Kasumi-1 (cell line): Measurements from ENCODE around the gene EDAR.

Experiments
- DNase-seq, 2 experiments: peaks; one replicate each; lab custom pipeline; 2025; lab: John Stamatoyannopoulos, UW

EDAR gene

DNA sequence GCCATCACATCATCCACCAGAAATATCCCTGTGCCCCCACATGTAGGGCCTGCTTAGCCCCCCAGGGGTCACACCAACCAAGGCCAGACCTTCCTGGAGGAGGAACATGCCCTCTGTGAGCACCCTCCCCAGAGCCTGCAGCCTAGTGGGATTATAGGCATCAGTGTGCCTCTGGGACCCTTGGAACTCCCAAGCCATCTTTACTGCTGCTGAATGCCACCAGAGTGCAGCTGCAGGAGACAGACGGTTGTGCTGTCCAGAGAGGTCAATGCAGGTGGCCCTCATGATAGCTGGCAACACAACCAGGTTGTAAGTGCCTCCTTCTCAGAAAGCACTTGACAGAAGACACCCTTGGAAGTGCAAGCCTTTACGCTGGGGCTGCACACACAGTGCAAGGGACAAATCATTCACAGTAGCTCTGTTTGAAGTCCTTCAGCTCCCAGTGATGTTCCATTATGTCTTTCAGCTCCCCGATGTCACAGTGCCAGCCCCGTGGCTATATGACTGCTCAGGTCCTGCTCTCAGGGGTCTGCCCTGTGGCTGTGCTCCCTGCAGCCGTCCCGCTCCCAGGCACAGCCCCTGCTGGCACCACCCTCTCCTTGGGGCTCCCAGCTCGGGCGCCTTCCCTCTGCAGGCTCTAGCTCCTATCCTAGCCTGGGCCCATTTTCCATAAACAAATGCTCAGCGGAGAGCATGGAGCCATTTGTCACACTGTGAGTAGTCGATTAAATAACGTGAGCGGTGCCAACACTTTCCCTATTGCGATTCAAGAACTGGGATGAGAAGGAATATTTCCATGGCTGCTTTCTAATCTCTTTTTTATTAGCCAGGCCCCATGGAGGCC, 65.1 kb downstream of the EDAR start:
- no peak for DNase-seq

DNA sequence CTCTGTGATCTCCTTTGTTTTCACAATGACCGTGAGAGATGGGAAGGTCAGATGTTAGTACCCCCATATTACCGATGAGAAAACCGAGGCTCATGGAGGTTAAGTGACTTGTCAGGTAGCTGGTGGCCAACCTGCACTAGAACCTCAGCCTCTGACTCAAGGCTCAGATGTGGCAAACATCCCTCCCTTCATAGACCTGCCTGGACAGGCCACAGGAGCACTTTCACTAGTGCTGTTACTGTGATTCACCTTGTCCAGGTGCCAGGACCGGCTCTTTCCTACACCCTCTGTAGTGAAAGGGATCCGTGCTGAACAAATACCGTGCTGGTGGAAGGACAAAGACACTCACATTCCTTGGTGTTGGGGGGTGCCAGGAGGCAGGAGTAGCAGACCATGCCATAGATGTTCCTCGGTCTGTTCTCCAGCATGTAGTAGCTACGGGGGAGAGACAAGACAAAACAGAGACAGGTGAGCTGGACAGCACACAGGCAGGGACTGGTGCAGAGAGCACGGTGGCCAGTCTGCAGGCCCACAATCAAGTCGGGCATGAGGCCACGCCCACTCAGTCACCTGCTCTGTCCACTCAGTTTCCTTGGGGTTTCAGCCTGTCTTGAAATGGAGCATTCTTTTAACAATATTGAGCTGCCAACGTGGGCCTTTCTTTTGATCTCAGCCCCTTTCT, 65.9 kb downstream of the EDAR start:
- DNase-seq = no peak

DNA sequence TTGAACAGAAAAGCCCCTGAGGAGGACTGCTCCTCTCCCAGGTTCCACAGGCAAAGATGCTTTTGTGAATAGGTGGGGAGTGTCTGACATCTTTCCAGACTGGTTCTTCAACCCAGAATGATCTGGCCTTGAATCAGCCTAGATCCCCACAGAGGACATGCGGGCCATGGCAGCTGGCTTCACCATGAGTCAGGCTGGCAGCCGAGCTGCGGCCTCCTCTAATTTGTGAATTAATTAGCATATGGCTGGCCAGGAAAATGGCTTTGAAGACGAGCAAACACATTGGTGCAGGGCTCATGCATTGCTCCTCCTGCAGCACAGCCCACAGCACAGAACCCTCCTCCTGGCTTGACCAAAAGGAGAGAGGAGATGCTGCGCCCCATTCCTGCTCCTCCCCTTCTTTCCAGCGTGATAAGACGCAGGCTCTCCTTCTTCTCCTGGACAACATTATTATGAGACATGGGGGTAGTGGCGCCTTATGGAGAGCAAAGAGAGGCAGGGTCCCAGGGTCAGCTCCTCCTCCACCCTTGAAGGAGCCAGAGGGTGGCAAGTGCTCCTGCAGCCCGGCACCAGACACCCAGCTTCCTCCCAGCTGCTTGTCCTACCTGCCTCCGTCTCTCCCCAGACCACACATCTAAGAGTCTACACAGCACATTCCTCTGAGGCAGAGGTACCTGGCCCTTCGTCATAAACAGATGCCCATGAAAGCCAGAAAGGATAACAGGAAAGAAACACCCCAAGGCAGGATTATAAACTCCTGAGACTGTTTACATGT, 66.7 kb downstream of the EDAR start:
- DNase-seq = no peak

DNA sequence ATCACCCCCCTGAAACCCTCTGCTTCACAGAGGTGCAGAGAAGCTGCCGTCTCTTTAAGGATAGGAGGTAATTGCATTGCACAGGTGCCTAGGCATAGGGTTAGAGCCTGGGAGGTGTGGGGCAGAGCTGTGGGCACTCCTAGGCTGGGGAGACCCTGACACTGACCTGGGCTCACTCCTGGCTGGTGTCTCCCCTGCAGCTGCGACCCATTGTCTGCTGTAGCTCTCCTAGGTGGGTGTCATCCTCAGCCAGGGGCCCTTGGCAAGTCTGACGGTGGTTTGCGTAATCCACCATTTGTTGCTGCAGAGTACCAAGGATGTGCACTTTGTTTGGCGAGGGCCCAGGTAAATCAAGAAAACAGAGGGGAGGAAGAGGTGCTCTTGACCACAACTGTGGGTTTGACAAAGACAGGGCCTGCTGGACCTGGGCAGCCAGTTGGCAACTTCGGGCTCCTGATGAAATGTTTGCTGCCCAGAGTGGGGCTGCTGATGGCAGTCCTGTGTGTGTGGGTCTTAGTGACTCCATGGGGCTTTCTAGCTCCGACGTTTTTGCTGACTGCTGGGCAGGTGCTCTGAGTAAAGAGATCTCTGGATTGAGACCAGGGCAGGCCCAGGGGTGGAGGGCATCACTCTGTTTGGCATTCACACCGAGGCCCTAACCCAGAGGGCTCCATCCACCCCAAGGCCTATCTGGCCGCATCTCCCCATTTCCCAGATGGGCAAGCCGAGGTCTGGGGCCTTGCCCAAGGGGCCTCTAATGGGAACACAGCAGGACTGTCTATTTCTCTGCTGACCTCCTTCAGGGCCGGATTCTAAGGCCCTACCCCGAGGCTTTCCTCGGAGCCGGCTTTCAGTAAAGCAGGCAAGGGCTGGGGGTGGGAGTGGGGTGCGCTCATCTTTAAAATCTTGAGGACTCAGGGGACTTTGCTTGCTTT, 67.7 kb downstream of the EDAR start:
- no peak for DNase-seq

DNA sequence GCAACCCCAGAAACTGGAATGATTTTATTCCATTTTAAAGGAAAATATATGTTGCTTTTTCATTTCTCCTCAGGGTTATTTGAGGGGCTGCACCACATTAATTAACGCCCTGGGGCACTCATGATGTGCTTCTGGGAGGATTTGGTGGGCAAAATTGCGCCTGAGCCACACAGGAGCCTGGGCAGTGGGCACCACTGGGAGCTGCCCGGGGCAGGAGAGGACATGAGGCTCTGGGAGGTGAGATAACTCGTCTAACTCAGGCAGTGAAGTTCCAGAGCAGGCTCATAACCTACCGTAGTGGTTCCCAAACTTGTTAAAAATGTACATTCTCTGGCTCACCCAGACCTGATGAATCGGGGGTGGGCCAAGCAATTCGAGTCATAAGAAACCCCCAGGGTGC, 68.3 kb downstream of the EDAR start:
- DNase-seq = no peak

DNA sequence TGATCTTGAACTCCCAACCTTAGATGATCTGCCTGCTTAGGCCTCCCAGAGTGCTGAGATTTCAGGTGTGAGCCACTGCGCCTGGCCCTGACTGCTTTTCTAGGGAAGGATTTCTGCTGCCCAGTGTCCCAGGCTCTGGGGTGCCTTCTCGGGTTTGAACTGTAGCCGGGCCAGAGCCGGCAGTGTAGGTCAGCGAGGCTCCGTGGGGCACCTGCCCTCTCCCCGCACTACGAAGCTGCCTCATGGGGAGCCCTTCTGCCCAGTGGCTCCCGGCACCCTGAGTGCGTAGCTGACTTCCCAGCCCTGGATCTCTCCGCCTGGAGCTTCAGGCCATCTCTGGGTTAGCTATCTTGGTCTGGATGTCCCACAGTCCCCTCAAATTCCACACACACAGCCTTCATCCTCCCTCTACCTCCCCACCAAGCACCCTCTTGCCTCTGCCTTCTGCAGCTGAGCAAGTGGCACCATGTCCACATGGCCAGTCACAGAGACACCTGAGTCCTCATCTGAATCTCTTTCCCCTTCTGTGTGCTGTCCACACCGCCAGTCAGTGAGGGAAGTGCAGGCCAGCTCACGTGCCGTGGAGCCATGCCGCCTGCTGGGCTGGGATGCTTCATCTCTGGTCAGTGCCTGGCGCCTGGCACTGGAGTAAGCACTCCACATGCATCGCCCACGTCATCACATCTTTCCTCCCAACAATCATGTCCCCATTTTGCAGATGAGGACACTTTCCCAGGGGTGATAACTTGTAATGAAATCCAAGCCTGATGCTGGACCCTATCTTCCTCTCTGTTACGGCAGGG, 69.2 kb downstream of the EDAR start:
- DNase-seq = no peak

DNA sequence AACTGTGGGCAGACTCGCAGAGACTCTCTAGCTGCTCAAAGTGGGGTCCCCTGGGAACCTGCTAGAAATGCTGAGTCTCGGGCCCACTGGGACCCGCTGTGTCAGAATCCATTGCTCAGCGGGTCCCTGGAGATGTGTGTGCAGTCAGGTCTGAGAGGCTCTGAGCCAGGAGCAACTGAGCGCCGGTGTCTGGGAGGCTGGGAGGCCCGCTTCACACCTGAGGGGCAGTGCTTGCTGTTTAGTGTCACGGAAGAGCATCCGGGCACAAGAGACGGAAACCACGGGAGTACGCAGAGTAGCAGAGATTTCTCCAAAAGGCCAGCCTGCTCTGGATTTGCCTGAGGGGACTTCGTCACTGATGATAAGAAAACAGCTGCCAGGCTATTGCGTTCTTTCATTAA, 70.1 kb downstream of the EDAR start:
- DNase-seq = no peak

DNA sequence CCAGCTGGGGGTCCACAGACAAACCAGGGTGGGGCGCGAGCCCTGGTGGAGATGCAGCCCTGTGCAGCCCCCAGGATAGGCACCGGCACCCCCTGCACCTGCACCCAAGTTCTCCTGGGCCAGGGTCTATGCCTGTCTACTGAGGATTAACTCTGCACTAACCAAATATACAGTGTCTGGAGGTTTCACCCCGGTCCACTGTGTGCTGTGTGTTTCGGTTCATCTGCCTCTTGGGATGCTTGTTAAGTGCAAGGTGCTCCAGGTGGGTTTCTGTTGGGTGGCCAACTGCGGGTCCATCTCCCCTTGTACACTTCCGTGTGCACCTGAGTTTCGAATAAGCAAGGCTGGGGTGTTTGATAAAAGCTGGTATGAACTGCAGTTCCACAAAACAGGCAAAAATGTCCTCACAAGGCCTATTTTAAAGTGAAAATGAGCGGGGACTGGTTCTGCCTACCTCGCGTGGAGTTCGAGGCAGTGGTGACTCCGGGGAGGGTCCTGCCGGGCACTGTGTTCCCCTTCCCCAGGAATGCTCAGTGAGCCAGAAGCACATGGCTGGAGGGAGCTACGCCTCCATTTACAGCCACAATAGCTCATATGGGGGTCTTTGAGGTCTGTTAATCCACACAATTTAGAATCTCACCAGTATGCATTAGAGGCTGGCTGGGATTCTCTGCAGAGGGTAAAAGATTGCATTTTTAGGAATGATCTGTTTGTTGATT, 70.7 kb downstream of the EDAR start:
- DNase-seq = no peak

DNA sequence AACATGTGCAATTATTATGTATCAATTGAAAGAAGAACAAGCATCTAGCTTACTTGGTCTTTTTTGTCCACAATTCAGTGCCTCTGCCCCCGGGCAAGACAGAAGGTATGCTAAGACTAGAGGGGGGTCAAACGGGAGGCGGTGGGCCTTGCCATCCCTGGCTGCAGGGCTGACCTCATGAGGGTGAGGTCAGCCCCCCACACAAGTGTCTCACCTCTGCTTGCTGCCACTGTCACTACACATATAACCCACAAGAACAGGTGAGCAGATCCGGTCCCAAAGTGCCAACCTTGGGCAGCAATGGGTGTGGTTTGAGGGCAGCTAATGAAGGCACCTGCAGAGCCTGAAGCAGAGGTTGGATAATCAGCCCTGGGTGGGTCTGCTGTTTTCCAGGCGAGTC, 71.5 kb downstream of the EDAR start:
- no peak for DNase-seq

DNA sequence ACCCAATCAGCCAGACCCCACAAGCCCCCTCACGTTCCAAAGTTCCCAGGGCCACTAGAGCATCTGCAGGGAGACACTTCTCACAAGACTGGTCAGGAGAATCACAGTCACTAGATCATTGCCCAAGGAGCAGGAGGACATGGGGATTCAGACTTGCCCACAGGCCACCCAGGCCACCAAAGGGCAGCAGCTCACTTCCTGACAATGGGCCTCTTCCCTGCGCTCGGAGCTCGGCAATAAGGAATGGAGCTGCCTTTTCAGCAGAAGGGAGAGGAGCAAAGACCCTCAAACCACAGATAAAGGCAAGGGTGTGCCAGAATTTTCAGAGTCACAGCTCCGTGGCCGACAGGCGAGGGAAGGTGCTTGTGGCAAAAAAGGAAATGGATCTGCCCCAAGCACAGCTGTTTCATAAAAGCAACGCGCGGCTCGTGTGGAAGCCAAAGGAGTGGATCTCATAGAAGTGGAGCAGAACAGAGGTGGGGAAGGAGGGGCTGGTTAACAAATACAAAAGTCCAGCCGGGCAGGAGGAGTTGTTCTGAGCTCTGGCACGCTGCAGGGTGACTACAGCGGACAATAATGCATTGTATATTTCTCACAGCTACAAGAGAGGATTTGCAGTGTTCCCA, 72.1 kb downstream of the EDAR start:
- DNase-seq = no peak

DNA sequence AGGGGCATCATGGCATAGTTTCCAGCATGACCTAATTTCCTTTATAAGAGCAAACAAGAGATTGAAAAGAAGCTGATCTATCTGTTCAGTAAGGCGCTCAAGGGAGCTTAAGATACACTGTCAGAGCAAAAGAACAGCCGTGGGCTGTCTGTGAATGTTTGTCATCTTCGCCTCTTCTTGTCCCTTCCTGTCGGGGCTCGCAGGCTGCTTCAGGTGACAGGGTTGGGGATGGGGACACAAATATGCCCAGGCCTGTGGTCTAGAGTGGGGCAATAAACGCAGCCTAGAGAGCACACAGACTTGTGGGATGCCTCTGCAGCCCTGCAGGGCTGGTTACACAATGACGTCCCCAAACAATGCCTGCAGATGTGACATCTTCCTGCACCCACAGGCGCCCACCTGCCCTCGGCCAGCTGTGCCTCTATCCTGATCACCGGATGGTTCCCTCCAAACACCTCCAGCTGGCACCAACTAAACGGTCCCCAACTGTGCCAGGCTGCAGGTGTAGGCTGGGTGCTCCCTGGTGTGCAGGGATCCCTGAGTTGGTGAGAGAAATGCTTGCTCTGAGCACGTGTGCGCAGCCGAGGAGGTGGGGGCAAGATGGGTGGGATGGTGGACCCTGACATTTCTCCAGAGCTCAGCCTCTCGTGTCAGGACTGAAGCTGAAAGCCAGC, 72.8 kb downstream of the EDAR start:
- no peak for DNase-seq

DNA sequence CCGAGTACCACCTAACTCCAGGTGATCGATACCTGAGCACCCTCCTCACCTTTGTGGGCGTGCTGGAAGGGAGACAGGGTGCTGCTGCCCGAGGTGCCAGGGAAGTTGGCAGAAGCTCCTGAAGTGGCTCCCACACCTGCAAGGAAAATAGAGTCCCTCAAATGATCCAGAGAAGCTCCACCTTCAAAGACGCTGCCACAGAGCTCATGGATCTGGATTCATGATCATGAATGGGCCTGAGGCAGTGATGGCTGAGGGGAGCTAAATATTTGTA, 76.5 kb downstream of the EDAR start:
- no peak for DNase-seq

DNA sequence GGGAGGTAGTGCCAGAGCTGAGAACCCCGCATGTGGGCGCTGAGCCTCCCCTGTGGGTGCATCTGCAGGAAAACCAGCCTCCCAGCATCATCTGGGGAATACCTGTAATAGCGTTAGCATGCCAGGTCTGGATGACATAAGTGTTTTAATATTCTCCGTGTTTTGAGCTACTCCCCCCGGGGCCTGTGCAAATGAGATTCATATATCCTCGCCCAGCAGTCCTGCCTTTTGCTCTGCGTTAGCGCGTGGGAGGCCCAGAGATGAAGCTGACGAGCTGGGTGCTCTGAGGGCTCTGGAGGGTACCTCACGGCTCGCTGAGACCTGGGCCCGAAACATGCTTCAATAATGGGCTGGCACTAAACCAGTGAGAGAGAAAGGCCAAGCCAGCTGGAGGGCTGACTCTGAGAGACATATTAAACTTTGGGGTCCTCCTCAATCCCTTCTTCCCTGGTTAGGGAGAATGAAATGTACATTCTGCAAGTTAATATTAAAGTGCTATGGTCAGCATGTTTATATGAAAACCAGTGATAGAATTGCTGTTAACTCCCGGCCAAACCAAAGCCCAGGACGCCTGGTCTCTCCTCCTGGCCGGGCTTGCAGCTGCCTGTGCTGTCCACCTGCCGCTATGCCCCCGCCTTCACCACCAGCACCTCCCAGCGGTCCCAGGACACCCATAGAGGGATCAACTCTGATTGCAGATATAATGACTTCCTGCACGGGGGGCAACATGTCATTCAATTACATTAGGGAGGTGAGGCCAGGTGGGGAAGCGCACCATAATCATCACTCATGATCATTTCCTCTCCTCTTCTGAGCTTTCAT, 77.0 kb downstream of the EDAR start:
- no peak for DNase-seq

DNA sequence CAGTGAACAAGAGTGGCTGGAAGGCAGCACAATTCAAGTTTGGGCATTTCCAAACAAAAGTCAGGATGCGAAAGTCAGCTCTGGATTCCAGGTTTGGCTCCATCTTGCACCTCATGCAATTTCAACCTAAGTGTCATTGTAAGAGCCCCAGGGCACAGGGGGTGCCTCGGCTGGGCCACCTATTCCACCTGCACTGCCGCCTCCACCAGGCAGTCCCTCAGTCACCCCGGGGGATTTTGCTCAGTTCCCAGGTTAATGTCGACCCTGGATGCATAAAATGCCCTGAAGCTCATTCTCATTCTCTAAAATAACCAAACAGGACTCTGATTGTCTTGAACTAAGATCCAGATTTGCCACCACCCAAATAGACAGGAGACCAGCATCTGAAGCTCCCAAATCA, 77.6 kb downstream of the EDAR start:
- DNase-seq = no peak

DNA sequence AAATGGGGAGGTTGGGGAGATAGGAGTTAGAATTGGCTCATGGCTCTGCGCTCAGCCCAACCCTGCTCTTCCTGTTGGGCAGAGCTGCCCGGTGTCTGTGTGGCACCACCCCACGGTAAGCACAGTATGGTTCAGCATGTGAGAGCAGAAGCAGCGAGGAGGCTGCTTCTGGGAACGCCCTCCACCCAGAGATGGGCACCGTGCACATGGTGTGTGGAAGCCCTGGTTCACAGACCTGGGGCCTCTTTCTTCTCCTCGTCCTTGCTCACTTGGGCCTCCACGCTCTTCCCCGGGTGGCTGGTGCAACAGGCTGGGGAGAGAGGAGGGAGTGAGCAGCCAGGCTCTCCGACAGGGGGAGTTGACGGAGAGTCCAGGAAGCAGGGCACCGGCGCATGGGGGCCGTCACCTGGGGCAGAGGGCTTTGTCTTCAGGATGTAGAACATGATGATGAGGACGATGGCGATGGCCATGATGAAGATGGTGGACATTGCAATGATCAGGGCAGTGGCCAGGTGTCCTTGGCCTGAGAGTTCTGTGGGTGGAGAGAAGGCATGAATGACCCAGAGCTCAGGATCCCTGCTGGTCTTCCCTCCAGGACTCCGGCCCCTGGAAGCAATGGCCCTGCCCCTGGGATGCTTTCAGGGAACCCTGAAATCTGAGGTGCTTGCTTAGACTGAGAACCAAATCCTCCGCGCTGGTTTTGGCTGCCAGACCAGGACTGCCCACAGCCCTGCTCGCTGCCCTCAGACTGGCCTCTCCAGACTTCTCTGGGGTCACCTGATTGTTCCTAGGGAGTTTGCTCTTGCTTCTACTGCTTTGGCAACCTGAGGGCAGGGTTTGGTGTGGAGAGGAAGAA, 78.3 kb downstream of the EDAR start:
- DNase-seq = no peak

DNA sequence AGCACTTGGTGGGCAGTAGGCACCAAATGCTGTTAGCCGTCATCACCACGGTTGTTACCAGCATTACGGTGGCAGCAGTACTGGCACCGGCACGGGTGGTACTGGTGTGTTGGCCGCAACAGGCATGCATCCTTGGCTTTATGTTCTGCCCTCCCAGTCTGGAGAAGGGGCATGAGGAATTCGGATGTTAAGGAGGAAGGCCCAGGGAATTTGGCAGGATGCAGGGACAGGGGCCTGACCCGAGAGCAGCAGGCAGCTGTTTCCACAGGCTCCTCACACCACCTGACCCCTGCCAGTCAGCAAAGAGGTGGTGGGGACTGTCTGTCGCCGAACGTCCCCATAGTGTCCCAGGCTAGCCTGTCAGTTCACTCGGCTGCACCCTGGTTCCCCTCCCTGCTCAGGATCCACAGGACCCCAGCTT, 79.0 kb downstream of the EDAR start:
- no peak for DNase-seq

DNA sequence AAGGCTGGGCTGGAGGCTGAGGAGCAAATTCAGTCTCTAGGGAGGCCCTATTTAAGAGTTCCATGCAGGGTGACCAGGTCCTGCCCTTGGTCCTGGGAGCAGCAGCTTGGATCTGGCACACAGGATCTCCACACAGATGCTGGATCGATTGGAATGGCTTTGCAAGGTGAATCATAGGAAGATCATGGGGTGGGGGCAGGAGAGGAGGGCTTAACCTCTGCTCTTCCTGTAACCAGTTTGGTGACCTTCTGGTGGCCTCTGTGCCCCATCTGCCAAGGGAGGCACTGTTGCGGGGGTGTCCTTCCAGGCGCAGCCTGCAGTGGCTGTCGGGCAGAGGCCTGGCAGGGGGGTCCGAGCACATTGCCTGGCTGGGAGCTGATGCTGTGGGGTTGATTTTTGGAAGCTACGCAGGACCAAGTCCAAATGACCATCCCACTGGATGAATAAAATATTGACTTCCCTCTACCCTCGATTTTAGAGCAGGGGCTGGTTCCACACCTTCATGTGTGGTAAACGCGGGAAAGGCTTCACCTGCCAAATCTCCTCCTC, 79.7 kb downstream of the EDAR start:
- no peak for DNase-seq
